MG63 (cell line): ENCODE measurements around the gene FAM181A. TPM values are rescaled to one million over a fixed set of nuclear protein-coding genes. Genes with fewer than 3 reads are reported as not detected.

Source experiments
- DNase-seq: peaks from one replicate; pipeline ENCODE4 v3.0.0-alpha.2; 2020
- H3K27me3 ChIP-seq: fragments of 250-450 bp; sonication (Bioruptor Pico); 2 replicates; pipeline ENCODE4 v1.5.1; 2020; ENCODE audit warnings: mild to moderate bottlenecking, moderate library complexity
- H3K36me3 ChIP-seq: fragments of 250-450 bp; sonication (Bioruptor Pico); 2 replicates; pipeline ENCODE4 v1.5.1; 2020; ENCODE audit warnings: mild to moderate bottlenecking, moderate library complexity
- H3K4me3 ChIP-seq: fragments of 250-450 bp; sonication (Bioruptor Pico); 2 replicates; pipeline ENCODE4 v1.5.1; 2020; ENCODE audit warnings: mild to moderate bottlenecking, moderate library complexity
- H3K9me3 ChIP-seq: fragments of 250-450 bp; sonication (Bioruptor Pico); 2 replicates; pipeline ENCODE4 v1.5.1; 2020; ENCODE audit warnings: mild to moderate bottlenecking, moderate library complexity
- total RNA-seq: library from RNA; depleted of rRNA; stranded (reverse); fragments of >200 nt; shearing (Covaris generic); gene quantifications from 2 replicates; pipeline ENCODE4 v1.2.3, GENCODE V29; 2014; ENCODE audit warnings: low replicate concordance; rRNA removed

Gene FAM181A
- total RNA-seq = not detected in 2 replicates

DNA sequence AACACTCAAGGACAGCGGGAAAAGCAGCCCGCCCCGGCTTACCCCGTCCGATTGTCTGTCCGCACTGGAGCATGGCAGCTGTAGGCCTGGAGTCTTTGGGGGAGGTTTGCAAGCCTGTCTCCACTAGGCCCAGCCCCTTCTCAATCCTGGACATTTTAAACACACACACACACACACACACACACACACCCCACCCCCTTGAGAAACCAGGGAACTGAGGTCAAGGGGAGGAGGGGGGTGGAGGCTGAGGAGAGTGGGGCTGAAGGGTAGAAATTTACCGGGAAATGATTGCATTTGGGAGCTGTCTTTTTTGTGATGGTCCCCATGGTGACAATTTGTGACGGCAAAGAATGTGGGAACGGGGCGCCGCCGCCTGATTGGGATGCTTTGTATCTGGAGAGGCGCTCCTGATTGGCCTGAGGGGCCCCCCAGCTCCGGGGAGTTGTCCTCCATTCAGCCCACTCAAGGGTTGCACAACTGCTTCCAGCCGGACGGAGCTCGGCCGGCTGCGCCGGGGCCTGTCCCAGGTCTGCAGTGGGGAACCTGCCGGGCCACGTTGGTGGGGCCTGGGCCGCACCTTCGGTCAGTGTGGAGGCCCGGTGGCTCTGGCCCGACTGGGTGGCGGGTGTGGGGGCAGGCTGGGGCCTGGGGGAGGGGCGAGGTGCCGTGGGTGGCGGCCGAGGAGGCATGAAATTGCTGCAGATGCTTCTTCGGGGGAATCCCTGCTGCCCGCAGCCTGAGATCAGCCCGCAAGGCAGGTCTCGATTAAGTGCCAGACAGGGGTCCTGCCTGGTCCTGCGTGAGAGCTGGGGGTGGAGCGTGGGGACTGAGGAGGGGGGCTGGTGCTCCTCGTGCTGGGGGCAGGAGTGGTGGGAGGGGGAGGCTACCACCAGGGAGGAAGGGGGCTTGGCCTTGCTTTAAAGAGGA, at the start of gene FAM181A:
Gene FAM181A, plus strand, starts transcription at position 472 of the 927 bp plus-strand sequence. CDS start 942 bp downstream, outside the sequence.
- Histone ChIP-seq H3K36me3 (no peaks in the 10 kb centered on the region), H3K9me3 (no peaks in the 10 kb centered on the region), H3K27me3 (no peaks in the 10 kb centered on the region), H3K4me3 (no peak within 1 kb of the TSS)
- DNase-seq = no peak

DNA sequence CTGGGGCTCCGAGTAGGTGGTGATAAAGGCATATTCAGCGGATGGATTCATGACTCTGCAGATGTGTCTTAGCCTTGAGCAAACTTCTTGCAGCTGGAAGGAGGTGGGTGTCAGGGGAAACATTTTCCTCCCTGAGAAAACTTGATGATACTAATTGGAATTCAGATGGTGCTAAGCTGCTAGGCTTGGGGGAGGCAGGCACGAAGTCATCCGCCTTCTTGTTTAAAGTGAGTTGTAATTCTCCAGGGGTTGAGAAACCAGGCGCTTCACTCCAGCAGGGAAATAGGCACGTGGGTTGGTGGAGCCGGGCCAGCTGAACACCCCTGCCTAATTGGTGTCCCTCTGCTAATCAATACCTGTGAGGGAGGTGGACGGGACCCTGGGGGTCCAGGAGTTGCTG, 48.9 kb upstream of the FAM181A start:
- Histone ChIP-seq H3K27me3 (no peaks in the 10 kb centered on the region), H3K4me3 (no peak overlapping the region), H3K9me3 (no peaks in the 10 kb centered on the region), H3K36me3 (no peaks in the 10 kb centered on the region)
- no peak for DNase-seq

DNA sequence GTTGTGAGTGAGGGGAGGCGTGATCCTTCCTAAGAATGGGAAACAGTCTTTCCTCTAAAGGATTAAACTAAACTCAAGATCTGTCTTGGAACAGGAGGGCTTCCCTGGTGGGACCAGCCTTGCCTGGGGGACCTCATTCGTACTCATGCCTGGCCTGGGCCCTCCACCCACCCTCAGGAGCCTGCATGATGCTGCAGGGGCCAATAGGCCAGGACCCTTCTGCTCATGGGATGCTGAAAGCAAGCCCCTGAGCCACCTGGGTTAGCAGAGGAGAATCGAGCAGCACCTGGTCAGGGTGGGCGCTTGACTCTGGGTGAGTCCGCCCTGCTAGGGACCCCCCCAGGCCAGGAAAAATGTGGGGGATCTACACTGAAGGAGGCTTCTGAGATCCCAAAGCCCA, 48.3 kb upstream of the FAM181A start:
- DNase-seq = no peak
- no peaks in the 10 kb centered on the region for H3K9me3 ChIP-seq
- no peak overlapping the region for H3K4me3 ChIP-seq
- no peaks in the 10 kb centered on the region for H3K36me3 ChIP-seq
- H3K27me3 ChIP-seq = no peaks in the 10 kb centered on the region

DNA sequence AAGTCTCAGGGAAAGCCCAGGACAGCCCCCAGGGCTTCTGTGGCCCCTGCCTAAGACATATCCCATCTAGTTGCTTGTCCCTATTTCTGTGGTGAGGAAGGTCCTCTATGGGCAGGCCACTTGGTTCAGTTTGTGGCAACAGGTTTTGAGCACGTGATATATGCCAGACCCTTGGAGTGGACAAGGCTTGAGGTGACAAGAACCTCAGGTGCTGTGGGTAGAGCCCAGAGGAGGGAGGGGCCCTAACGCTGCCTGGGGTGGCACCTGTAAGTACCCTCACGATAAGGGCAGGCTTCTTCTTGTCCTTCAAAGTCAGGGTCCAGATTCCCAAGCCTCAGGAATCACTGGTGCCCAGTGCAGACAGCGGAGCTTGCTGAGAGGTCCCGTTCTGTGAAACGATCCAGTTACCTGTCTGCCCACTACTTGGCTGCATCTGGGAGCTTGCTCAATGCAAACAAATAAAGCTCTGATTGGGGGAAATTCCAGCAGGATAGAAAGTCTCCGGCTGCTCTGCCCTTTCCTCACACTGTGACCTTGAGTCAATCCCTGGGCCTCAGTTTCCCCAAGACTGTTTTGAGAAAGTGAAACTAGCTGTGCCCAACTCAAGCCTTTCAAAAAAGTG, 47.7 kb upstream of the FAM181A start:
- DNase-seq = no peak
- Histone ChIP-seq H3K4me3 (peak overlapping the region; percentile 12; the same call in 1 of the 2 replicates), H3K9me3 (no peaks in the 10 kb centered on the region)

DNA sequence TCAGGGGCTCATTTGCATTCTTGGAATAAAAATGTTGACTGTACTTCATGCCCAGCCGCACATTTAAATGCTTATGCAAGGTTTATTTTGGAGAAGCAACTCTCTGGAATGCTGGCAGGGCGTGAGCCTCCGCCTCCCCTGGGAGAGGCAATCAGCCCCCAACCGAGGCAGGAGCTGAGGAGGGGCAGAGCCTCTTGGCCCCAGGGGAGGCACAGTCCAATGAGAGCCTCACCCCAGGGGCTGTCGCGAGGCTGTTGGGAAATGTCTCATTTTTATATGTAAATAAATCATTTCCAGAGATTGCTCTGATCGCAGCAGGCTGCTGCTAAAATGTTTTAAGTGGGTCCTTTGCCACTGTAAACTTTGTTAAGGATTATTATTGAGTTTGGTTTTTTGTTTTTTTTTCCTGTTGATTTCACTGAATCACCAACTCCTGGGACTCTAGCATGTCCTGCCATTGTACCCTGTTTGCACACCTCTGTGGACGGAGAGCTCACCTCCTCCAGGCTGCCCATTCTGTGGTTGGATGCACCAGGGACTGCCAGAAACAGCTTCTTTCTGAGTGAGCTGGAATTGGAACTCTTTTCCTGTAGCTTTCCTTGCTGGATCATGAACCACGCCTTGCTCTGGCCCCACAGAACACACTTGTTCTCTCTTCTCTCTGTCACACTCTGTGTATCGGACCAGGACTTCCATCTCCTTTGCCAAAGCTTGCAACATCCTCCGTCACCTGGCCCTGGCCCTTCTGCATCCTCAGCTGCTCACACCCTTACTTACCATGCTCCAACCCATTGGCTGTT, 46.9 kb upstream of the FAM181A start:
- peak; percentile 82 for DNase-seq
- Histone ChIP-seq H3K36me3 (no peaks in the 10 kb centered on the region), H3K4me3 (peak overlapping the region; percentile 12; the same call in 1 of the 2 replicates)

More for the DNA sequence above, 47.7 kb upstream of the FAM181A start:
- Histone ChIP-seq H3K27me3 (no peaks in the 10 kb centered on the region), H3K36me3 (no peaks in the 10 kb centered on the region)

DNA sequence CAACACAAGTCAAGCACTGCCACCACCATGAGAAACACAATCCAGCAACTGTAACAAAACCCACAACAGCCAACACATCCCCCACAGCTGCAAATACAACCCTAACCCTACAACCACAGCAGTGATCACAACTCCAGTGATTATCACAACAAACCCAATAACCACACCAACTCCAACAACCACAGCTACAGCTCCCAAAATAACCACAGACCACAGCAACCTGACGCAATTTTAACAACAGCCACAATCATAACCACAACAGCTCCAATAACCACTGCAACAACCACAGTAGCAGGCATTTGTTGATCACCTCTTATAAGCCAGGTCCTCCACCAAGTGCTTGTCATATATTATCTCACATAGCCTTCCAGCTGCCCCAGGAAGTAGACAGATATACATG, 42.2 kb upstream of the FAM181A start:
- H3K4me3 ChIP-seq = no peak overlapping the region
- H3K36me3 ChIP-seq = no peaks in the 10 kb centered on the region
- no peaks in the 10 kb centered on the region for H3K9me3 ChIP-seq
- DNase-seq = no peak
- no peaks in the 10 kb centered on the region for H3K27me3 ChIP-seq

More for the DNA sequence above, 46.9 kb upstream of the FAM181A start:
- H3K27me3 ChIP-seq = no peaks in the 10 kb centered on the region
- no peaks in the 10 kb centered on the region for H3K9me3 ChIP-seq

DNA sequence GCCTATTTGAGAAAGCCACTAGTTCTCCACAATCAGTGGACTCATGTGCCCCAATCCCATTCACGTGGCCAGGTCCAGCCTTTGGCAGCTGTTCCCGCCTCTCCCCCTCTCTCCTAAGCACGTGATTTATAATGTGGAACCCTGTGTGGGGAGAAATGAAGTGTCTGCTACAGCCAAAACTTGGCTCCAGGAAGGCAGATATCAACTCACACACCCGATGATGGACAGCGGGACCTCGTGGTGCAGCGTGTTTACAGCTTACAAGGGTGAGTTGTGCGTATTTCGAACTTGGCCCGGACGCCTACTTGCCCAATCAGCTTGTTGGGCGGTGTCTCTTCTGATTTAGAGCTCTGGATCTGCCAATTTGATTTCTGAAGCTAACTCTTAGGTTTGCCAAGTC, 38.1 kb upstream of the FAM181A start:
- Histone ChIP-seq H3K4me3 (no peak overlapping the region), H3K27me3 (no peaks in the 10 kb centered on the region)

DNA sequence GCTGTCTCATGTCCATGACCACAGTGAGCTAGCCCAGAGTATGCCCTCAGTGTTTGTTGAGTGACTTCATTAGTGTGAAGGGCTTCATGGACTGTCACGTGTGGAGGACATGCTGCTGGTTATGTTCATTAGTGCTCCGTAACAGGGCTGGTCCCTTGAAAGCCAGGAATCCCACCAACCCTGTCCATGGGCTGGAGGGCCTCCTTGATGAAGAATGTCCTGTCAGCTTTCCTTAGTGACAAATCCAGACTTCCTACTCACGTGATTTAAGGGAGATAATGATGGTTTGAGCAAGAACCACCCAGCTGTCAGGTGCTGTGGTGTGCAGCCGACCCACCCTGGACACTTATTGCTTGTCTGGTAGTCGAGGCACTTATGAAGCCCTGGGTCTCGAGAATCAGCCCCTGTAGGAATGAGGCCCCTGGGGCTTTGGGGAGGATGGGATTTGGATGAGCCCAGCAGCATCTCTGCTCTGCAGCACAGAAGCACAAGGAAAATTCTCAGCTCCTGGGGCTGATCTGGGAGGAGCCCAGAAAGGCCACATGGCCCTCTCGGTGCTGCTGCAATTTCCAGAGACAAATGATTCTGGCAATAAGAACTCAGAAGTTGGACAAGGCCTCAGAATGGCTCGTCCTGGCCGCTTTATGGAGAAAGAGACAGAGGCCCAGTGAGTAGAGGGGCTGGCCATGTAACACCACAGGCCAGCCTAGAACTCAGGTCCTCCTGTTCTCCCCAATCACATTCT, 37.2 kb upstream of the FAM181A start:
- H3K9me3 ChIP-seq = no peaks in the 10 kb centered on the region
- no peaks in the 10 kb centered on the region for H3K36me3 ChIP-seq
- H3K27me3 ChIP-seq = no peaks in the 10 kb centered on the region
- H3K4me3 ChIP-seq = no peak overlapping the region
- no peak for DNase-seq

More for the DNA sequence above, 38.1 kb upstream of the FAM181A start:
- Histone ChIP-seq H3K36me3 (no peaks in the 10 kb centered on the region), H3K9me3 (no peaks in the 10 kb centered on the region)
- no peak for DNase-seq

DNA sequence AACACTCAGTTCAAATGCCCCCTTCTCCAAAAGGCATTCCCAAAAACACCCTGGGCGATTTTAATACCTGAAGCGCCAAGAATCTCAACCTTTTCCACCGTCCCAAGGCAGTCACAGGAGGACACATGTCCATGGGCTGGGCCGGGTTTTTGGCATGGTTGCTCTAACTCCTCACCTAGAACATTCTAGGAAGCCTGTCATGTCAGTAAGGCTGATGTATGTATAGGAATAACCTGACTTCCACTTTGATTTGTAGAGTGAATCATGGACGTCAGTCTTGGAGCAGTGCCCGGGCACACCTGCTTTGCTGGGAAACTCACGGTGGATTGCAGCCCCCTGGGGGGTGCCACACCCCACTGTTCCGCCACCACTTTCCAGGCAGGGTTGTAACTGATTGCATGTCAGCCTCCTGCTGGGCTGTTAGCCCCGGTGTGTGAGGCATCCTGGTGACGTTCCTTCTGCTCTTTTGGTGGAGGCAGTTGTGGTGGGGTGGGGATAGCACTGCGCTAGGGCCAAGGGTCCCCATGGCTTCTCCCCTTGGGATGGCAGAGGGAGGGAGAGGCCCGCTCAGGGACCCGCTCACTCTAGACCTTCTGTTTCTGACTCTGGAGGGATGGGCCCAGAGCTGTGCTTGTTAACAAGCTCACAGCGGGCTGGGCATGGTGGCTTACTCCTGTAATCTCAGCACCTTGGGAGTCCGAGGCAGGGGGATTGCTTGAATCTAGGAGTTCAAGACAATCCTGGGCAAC, 35.2 kb upstream of the FAM181A start:
- Histone ChIP-seq H3K27me3 (no peaks in the 10 kb centered on the region), H3K4me3 (no peak overlapping the region), H3K9me3 (no peaks in the 10 kb centered on the region), H3K36me3 (no peaks in the 10 kb centered on the region)
- DNase-seq = no peak

DNA sequence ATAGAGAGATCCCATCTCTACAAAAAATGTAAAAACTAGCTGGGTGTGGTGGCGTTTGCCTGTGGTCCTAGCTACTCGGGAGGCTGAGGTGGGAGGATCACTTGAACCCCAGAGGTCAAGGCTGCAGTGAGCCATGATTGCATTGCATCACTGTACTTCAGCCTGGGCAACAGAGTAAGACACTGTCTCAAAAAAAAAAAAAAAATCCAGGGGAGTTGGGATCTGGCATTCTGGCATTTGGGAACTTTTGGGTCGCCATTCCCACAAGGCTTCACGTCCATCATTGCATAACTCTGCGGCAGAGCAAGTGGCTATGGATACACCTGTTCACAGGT, 34.7 kb upstream of the FAM181A start:
- Histone ChIP-seq H3K9me3 (no peaks in the 10 kb centered on the region), H3K4me3 (no peak overlapping the region), H3K36me3 (no peaks in the 10 kb centered on the region), H3K27me3 (no peaks in the 10 kb centered on the region)
- no peak for DNase-seq

DNA sequence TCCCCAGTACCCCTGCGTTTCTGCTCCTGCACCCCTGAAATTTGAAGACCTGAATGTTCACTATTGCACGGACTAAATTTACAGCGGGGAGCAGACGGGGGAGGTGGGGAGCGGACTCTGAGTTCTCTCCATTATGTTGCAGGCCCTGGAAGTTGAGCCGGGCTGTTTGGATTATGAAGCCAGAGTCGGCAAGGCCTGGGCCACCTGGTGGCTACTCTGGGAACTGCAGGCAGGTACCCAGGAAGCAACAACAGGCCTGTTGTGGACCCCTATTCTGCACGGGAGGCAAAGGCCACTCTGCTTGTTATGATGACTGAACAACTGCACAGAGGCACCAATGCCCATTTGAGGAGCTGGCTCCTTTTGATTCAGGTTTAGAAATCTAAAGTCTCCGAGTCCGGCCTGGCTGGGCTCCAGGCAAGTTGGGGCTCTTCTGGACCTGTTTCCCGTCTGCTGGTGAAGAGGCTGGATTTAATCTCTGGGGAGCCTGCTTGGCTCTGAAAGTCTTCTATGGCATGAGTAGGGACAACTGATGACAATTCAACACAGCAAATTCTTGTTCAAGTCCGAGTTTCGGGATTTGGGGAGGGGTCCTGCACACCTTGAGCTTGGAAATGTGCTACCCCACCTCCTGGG, 34.1 kb upstream of the FAM181A start:
- H3K4me3 ChIP-seq = no peak overlapping the region
- no peaks in the 10 kb centered on the region for H3K27me3 ChIP-seq
- no peaks in the 10 kb centered on the region for H3K9me3 ChIP-seq
- no peaks in the 10 kb centered on the region for H3K36me3 ChIP-seq
- DNase-seq = peak; percentile 44

DNA sequence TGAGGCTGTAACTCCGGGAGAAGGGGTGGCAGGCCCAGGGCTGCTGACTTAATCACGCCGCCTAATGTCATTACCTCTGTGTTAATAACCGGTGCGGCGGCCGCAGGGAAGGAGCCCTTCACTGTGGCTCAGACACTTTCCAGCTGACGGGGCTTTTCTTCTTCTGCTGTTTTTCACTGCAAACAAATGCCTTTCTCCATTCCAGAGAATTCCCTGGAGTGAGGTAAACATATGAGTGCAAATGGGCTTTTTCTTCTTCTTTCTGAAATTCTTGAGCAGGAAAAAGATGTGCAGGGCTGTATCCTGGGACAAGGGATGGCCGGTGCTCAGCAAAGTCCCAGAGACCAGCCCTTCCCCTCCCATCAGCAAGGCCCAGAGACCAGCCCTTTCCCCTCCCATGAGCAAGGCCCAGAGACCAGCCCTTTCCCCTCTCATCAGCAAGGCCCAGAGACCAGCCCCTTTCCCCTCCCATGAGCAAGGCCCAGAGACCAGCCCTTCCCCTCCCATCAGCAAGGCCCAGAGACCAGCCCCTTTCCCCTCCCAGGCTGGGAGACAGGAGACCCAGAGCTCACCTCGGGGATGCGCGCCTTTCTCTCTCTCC, 33.4 kb upstream of the FAM181A start:
- Histone ChIP-seq H3K27me3 (no peaks in the 10 kb centered on the region), H3K36me3 (no peaks in the 10 kb centered on the region), H3K4me3 (no peak overlapping the region), H3K9me3 (no peaks in the 10 kb centered on the region)
- no peak for DNase-seq

DNA sequence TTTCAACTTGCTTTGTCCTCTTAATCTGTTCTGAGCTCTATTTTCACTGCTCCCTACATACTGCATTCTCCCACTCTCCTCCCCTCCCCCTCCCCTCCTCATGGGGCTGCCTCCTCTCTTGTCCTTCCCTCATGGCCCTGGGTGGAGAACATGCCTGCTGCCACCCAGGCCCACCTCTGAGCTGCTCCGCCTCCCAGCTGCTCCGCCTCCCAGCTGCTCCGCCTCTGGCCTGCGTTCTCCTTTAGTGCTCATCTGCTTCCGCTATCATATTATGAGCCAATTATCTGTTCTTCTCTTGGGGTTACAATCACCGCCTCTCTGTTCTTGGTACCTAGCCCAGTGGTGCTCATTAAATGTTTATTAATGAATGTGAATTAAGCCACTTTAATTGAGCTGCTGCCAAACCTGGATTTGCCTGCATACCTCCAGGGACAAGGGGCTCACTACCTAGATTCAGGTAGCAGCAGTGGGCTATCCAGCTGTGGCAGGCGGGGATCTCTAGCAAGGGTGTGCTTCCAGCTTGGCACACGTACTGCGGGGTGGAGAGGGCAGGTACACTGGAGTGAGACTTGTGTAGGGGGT, 32.0 kb upstream of the FAM181A start:
- DNase-seq = no peak
- H3K9me3 ChIP-seq = no peaks in the 10 kb centered on the region
- H3K27me3 ChIP-seq = no peaks in the 10 kb centered on the region
- no peaks in the 10 kb centered on the region for H3K36me3 ChIP-seq
- no peak overlapping the region for H3K4me3 ChIP-seq

DNA sequence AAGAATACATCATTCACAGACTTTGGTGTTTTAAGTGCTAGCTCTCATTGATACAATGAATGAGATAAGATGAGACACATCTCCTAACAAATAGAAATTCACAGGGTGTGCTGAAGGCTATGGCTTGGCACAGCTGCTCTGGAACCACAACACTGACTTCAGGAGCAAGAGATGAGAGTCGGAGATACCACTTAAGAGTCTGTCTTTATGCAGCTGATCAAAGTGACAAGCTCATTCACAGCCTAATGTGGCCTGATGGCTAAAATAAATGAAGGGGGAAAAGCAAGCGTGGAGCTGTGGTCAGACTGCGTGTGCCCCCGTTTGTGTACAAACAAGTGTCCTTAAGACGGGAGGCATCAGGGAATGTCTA, 29.7 kb upstream of the FAM181A start:
- DNase-seq = no peak
- Histone ChIP-seq H3K4me3 (no peak overlapping the region), H3K36me3 (no peaks in the 10 kb centered on the region), H3K27me3 (no peaks in the 10 kb centered on the region), H3K9me3 (no peaks in the 10 kb centered on the region)

DNA sequence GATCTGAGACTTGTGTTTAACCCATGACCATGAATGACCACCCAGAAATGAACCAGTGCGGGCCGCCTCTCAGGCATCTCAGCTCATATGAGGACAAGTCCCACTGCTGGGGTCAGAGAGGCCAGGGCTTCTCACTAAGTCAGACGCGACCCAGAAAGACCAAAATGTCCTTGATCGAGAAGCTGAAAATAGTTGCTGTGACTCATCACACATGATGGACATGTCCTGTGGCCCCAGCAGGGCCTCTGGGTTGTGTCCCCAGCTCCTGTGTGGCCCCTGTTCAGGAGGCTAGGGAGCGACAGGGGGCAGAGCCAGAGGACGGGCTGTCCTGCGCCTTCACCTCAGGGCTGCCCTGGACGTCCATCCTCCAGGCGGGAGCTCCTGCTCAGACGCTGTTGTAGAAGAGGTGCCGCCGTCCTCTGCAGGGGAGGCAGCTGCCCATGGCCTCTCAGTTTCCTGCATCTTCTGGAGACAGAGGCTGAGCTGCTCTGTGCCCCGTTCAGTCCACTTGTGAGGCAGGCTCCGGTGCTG, 29.0 kb upstream of the FAM181A start:
- no peaks in the 10 kb centered on the region for H3K9me3 ChIP-seq
- H3K4me3 ChIP-seq = no peak overlapping the region
- no peaks in the 10 kb centered on the region for H3K27me3 ChIP-seq
- no peaks in the 10 kb centered on the region for H3K36me3 ChIP-seq
- no peak for DNase-seq
